ENCODE data around the gene METAP1.

GRCh38 chr4:98966926-98967325 lies 28.6 kb upstream of the METAP1 start:
- no peak for TF ChIP-seq POLR2A (IDR thresholded peaks at IDR 0.05)
- TF ChIP-seq CTCF (IDR thresholded peaks at IDR 0.05), result no peak

Measured in vagina (tissue), 2 donors.